Measurements from ENCODE around the gene PPP3CB. TPM values are rescaled to one million over a fixed set of nuclear protein-coding genes. Genes with fewer than 3 reads are reported as not detected.
A peak's percentile ranks its signal among the peaks of the same experiment; 100 is the strongest.

The PPP3CB gene
- total and polyA plus RNA-seq, 7 experiments from 2014 or later = 6.2 to 44.5 (median 34.9) TPM

DNA sequence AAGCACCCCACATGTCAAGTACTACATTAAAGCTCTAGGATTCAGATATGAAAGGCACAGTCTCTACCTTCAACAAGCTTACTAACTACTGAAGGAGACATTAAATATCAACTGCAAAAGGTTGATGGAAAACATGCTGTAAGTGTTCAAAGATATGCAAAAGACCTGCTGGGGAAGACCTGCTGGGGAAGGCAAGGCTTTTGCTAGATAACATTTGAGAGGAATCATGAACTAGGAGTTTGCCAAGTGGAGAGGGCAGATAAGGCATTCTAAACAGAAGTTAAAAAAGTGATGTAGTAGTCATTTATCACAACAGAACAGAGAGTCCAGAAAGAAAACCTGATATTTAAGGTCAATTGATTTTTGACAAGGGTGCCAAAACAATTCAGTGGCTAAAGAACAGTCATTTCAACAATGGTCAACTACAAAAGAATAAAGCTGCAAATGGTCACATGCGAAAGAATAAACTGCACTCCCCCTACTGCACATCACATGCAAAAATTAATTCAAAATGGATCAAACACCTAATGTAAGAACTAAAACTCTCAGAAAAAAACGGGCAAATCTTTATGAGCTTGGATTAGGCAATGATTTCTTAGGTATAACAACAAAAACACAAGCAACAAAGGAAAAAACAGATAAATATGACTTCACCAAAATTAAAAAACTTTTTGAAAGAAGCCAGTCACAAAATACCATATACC is 39.5 kb downstream of the PPP3CB start:
- intact Hi-C loops (cut with micrococcal nuclease) = no loop called here
- Mint-ChIP-seq H3K4me1 (peaks cover 0 to 16% (median 8%) of the 10 kb centered on the region in 7 donors), H3K4me3 (no peak overlapping the region), H3K27ac (peak overlapping the region in 2 of 9 donors; percentile 26 to 34), H3K36me3 (peaks cover 4 to 37% (median 24%) of the 10 kb centered on the region in 5 donors), H3K9me3 (no peaks in the 10 kb centered on the region), H3K27me3 (no peaks in the 10 kb centered on the region)
- Histone ChIP-seq H3K27ac (ENCODE audit: low read depth, low read length) (no peak overlapping the region), H3K4me3 (ENCODE audit: low read length) (no peak overlapping the region), H3K4me1 (ENCODE audit: control insufficient read depth in 2 of 2, insufficient read depth in 2 of 2, low read length in 2 of 2) (no peaks in the 10 kb centered on the region), H3K36me3 (ENCODE audit: control insufficient read depth in 2 of 3, insufficient read depth in 3 of 3, low read length in 3 of 3) (peaks cover 0 to 8% (median 6%) of the 10 kb centered on the region in 3 experiments), H3K9me3 (ENCODE audit: control insufficient read depth in 2 of 3, low read length in 3 of 3) (no peaks in the 10 kb centered on the region), H3K27me3 (ENCODE audit: control insufficient read depth in 2 of 2, insufficient read depth in 2 of 2, low read length in 2 of 2) (no peaks in the 10 kb centered on the region)
- ATAC-seq = no peak
- no peak for DNase-seq
- CTCF ChIA-PET = interaction anchor here (0.9 kb wide), 1 partner anchor 54 kb away, joined by 3 read pairs; no protein-coding TSS in a partner anchor
- POLR2A ChIA-PET = no interaction called here

DNA sequence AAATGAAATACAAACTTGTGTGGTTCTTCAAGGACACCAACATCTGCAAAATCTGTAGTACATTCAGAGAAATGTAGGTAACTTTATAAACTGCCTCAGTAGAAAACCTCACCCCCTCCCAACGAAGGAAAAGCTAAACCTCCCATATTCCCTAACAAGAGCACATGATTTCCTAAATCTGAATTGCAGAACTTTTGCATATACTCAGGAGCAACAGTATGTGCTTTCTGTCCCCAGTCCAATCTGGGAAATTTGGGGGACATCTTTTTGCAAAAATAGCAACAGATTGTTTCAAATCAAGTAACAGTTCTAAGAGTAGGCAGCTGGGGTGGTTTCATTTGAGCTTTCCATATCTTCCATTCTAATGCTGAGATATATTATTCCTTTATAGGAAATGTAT is 46.7 kb downstream of the PPP3CB start:
- H3K36me3 ChIP-seq (ENCODE audit: control insufficient read depth in 2 of 3, insufficient read depth in 3 of 3, low read length in 3 of 3) = peaks cover 4 to 23% (median 14%) of the 10 kb centered on the region in 3 experiments
- ChIA-PET POLR2A (no interaction called here), CTCF (no interaction called here)
- no peaks in the 10 kb centered on the region for H3K9me3 ChIP-seq (ENCODE audit: control insufficient read depth in 2 of 3, low read length in 3 of 3)
- H3K4me1 ChIP-seq (ENCODE audit: control insufficient read depth in 2 of 2, insufficient read depth in 2 of 2, low read length in 2 of 2) = no peaks in the 10 kb centered on the region
- H3K4me3 ChIP-seq (ENCODE audit: low read length) = no peak overlapping the region
- Mint-ChIP-seq H3K4me3 (no peak overlapping the region), H3K27ac (peak overlapping the region in 1 of 9 donors; percentile 15), H3K27me3 (no peaks in the 10 kb centered on the region), H3K9me3 (no peaks in the 10 kb centered on the region), H3K4me1 (peaks cover 0 to 8% (median 2%) of the 10 kb centered on the region in 7 donors), H3K36me3 (peaks cover 4 to 40% (median 10%) of the 10 kb centered on the region in 5 donors)
- H3K27me3 ChIP-seq (ENCODE audit: control insufficient read depth in 2 of 2, insufficient read depth in 2 of 2, low read length in 2 of 2) = no peaks in the 10 kb centered on the region
- intact Hi-C loops (cut with micrococcal nuclease) = no loop called here
- ATAC-seq (no peak), DNase-seq (no peak)
- H3K27ac ChIP-seq (ENCODE audit: low read depth, low read length) = no peak overlapping the region

GRCh38 chr10:73448384-73448783 is 47.4 kb downstream of the PPP3CB start:
- H3K27me3 ChIP-seq (ENCODE audit: control insufficient read depth in 2 of 2, insufficient read depth in 2 of 2, low read length in 2 of 2) = no peaks in the 10 kb centered on the region
- CTCF ChIA-PET = no interaction called here

GRCh38 chr10:73446926-73447325 is 48.9 kb downstream of the PPP3CB start:
- Histone ChIP-seq H3K36me3 (ENCODE audit: control insufficient read depth in 2 of 3, insufficient read depth in 3 of 3, low read length in 3 of 3) (peaks cover 0 to 31% (median 14%) of the 10 kb centered on the region in 3 experiments), H3K9me3 (ENCODE audit: control insufficient read depth in 2 of 3, low read length in 3 of 3) (no peaks in the 10 kb centered on the region), H3K4me3 (ENCODE audit: low read length) (no peak overlapping the region), H3K27ac (ENCODE audit: low read depth, low read length) (no peak overlapping the region), H3K4me1 (ENCODE audit: control insufficient read depth in 2 of 2, insufficient read depth in 2 of 2, low read length in 2 of 2) (no peaks in the 10 kb centered on the region), H3K27me3 (ENCODE audit: control insufficient read depth in 2 of 2, insufficient read depth in 2 of 2, low read length in 2 of 2) (no peaks in the 10 kb centered on the region)
- POLR2A ChIA-PET = interaction anchor here (1.4 kb wide), 1 partner anchor 49 kb away, joined by 3 read pairs; the partner anchor contains the start of gene PPP3CB
- Mint-ChIP-seq H3K27ac (peak overlapping the region in 1 of 9 donors; percentile 18), H3K4me1 (peaks cover 0 to 8% (median 2%) of the 10 kb centered on the region in 7 donors), H3K36me3 (peaks cover 4 to 36% (median 9%) of the 10 kb centered on the region in 5 donors), H3K27me3 (no peaks in the 10 kb centered on the region), H3K4me3 (no peak overlapping the region), H3K9me3 (no peaks in the 10 kb centered on the region)
- ATAC-seq (no peak), DNase-seq (no peak)
- CTCF ChIA-PET = no interaction called here
- intact Hi-C loops (cut with micrococcal nuclease) = no loop called here

More at GRCh38 chr10:73448384-73448783, 47.4 kb downstream of the PPP3CB start:
- intact Hi-C loops (cut with micrococcal nuclease) = no loop called here
- Mint-ChIP-seq H3K4me3 (no peak overlapping the region), H3K27me3 (no peaks in the 10 kb centered on the region), H3K9me3 (no peaks in the 10 kb centered on the region), H3K27ac (peak overlapping the region in 2 of 9 donors; percentile 1 to 2), H3K4me1 (peaks cover 0 to 8% (median 2%) of the 10 kb centered on the region in 7 donors), H3K36me3 (peaks cover 4 to 36% (median 9%) of the 10 kb centered on the region in 5 donors)
- no peak overlapping the region for H3K27ac ChIP-seq (ENCODE audit: low read depth, low read length)
- no peak for ATAC-seq
- H3K9me3 ChIP-seq (ENCODE audit: control insufficient read depth in 2 of 3, low read length in 3 of 3) = no peaks in the 10 kb centered on the region
- no peak overlapping the region for H3K4me3 ChIP-seq (ENCODE audit: low read length)
- no peaks in the 10 kb centered on the region for H3K4me1 ChIP-seq (ENCODE audit: control insufficient read depth in 2 of 2, insufficient read depth in 2 of 2, low read length in 2 of 2)
- peaks cover 0 to 29% (median 14%) of the 10 kb centered on the region in 3 experiments for H3K36me3 ChIP-seq (ENCODE audit: control insufficient read depth in 2 of 3, insufficient read depth in 3 of 3, low read length in 3 of 3)
- DNase-seq = no peak
- POLR2A ChIA-PET = interaction anchor here (0.8 to 1.4 kb wide), 2 partner anchors 48 to 52 kb away, joined by 3 read pairs; partner anchors contain the start of gene PPP3CB

DNA sequence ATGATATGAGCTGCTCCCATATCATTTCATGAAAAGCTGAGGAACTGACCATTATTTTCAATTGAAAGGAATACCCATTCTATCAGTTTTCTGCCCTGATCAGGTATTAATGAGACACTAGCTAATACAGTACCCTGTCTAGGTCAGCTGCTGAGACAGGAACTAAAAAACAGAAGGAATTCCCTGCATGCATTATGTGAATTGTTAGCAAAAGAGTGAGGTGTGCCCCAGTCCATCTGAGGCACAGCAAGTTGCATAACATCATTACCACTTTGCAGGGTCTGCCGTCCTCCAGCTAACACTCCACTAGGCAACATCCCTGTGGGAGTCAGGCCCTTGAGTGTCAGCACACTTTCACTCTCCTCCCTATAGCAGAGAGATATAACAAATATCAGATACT is 51.4 kb downstream of the PPP3CB start:
- Mint-ChIP-seq H3K4me3 (no peak overlapping the region), H3K9me3 (no peaks in the 10 kb centered on the region), H3K27me3 (no peaks in the 10 kb centered on the region), H3K36me3 (peaks cover 0 to 29% (median 9%) of the 10 kb centered on the region in 5 donors), H3K27ac (peak overlapping the region in 1 of 9 donors; percentile 21), H3K4me1 (peaks cover 0 to 5% (median 0%) of the 10 kb centered on the region in 7 donors)
- ChIA-PET POLR2A (interaction anchor here (1.0 kb wide), 1 partner anchor 87 kb away, joined by 3 read pairs; no protein-coding TSS in a partner anchor), CTCF (no interaction called here)
- no peak for DNase-seq
- ATAC-seq = no peak
- H3K36me3 ChIP-seq (ENCODE audit: control insufficient read depth in 2 of 3, insufficient read depth in 3 of 3, low read length in 3 of 3) = peaks cover 0 to 31% (median 14%) of the 10 kb centered on the region in 3 experiments
- no peaks in the 10 kb centered on the region for H3K27me3 ChIP-seq (ENCODE audit: control insufficient read depth in 2 of 2, insufficient read depth in 2 of 2, low read length in 2 of 2)
- no peak overlapping the region for H3K27ac ChIP-seq (ENCODE audit: low read depth, low read length)
- H3K9me3 ChIP-seq (ENCODE audit: control insufficient read depth in 2 of 3, low read length in 3 of 3) = no peaks in the 10 kb centered on the region
- no peaks in the 10 kb centered on the region for H3K4me1 ChIP-seq (ENCODE audit: control insufficient read depth in 2 of 2, insufficient read depth in 2 of 2, low read length in 2 of 2)
- intact Hi-C loops (cut with micrococcal nuclease) = no loop called here
- H3K4me3 ChIP-seq (ENCODE audit: low read length) = no peak overlapping the region

GRCh38 chr10:73439605-73440312 is 56.1 kb downstream of the PPP3CB start:
- no peak overlapping the region for H3K27ac ChIP-seq (ENCODE audit: low read depth, low read length)
- H3K4me1 Mint-ChIP-seq = peaks cover 0 to 7% (median 5%) of the 10 kb centered on the region in 7 donors
- ChIA-PET CTCF (no interaction called here), POLR2A (no interaction called here)
- DNase-seq (no peak), ATAC-seq (no peak)
- H3K9me3 ChIP-seq (ENCODE audit: control insufficient read depth in 2 of 3, low read length in 3 of 3) = no peaks in the 10 kb centered on the region
- H3K36me3 Mint-ChIP-seq = peaks cover 0 to 24% (median 7%) of the 10 kb centered on the region in 5 donors
- intact Hi-C loops (cut with micrococcal nuclease) = no loop called here
- H3K27ac Mint-ChIP-seq = peak overlapping the region in 3 of 9 donors; percentile 2 to 60 (median 22)
- H3K9me3 Mint-ChIP-seq = no peaks in the 10 kb centered on the region
- H3K27me3 ChIP-seq (ENCODE audit: control insufficient read depth in 2 of 2, insufficient read depth in 2 of 2, low read length in 2 of 2) = no peaks in the 10 kb centered on the region
- H3K4me3 ChIP-seq (ENCODE audit: low read length) = no peak overlapping the region
- no peak overlapping the region for H3K4me3 Mint-ChIP-seq
- H3K4me1 ChIP-seq (ENCODE audit: control insufficient read depth in 2 of 2, insufficient read depth in 2 of 2, low read length in 2 of 2) = no peaks in the 10 kb centered on the region
- H3K36me3 ChIP-seq (ENCODE audit: control insufficient read depth in 2 of 3, insufficient read depth in 3 of 3, low read length in 3 of 3) = peaks cover 0 to 25% (median 5%) of the 10 kb centered on the region in 3 experiments
- H3K27me3 Mint-ChIP-seq = no peaks in the 10 kb centered on the region

Measured in naive thymus-derived CD4-positive, alpha-beta T cell (primary cell).